Naive thymus-derived CD8-positive, alpha-beta T cell (primary cell): Measurements from ENCODE around the gene PRL. TPM values are rescaled to one million over a fixed set of nuclear protein-coding genes. Genes with fewer than 3 reads are reported as not detected.

Experiments used
- ATAC-seq, 2 donors: fragments of 150-1000 bp; cut with Tn5 transposase in 1 of 2; sonication (Bioruptor Pico), chemical (Tn5 transposase) in 1 of 2; 1 replicate in 1 of 2; 2 replicates in 1 of 2; pipeline ENCODE4 v1.10.0; 2021; ENCODE audit warnings: mild to moderate bottlenecking in 2 of 2, moderate library complexity in 2 of 2
- POLR2A ChIA-PET: fragments of 350-600 bp; sonication (Branson Sonifier 250); formaldehyde crosslinking; loops from one replicate; lab custom pipeline; 2021; ENCODE audit warnings: antibody characterized with exemption; lab: Charles Lee
- DNase-seq, 10 donors: peaks; one replicate each; pipeline versions ENCODE4 v3.0.0 to v3.0.0-alpha.2; 2020 to 2022
- H3K27ac Mint-ChIP-seq, 10 donors: one replicate each; pipeline ENCODE4 v1.8.0; 2020 to 2022; ENCODE audit warnings: mild to moderate bottlenecking in 10 of 10, mixed read lengths in 10 of 10, moderate library complexity in 4 of 10, inconsistent platforms in 1 of 10
- H3K27me3 Mint-ChIP-seq, 5 donors: one replicate each; pipeline ENCODE4 v1.8.0; 2021 to 2022; ENCODE audit warnings: mixed read lengths in 5 of 5
- H3K36me3 Mint-ChIP-seq, 3 donors: one replicate each; pipeline ENCODE4 v1.8.0; 2020 to 2022; ENCODE audit warnings: mixed read lengths in 3 of 3, mild to moderate bottlenecking in 2 of 3, inconsistent platforms in 1 of 3
- H3K4me1 Mint-ChIP-seq, 4 donors: one replicate each; pipeline ENCODE4 v1.8.0; 2021 to 2022; ENCODE audit warnings: mixed read lengths in 4 of 4
- H3K4me3 Mint-ChIP-seq, 10 donors: one replicate each; pipeline ENCODE4 v1.8.0; 2020 to 2022; ENCODE audit warnings: mild to moderate bottlenecking in 10 of 10, mixed read lengths in 10 of 10, moderate library complexity in 6 of 10, inconsistent platforms in 1 of 10
- H3K9me3 Mint-ChIP-seq, 9 donors: one replicate each; pipeline ENCODE4 v1.8.0; 2020 to 2022; ENCODE audit warnings: mixed read lengths in 9 of 9, mild to moderate bottlenecking in 3 of 9, inconsistent platforms in 1 of 9, moderate library complexity in 1 of 9
- polyA plus RNA-seq, 3 donors: library from polyadenylated mRNA; unstranded; fragments of 300-500 nt; fragmentation: Illumina TruSeq; gene quantifications; one replicate each; pipeline ENCODE4 v1.2.3, GENCODE V29; 2021
- total RNA-seq, 8 experiments: library from RNA in 2 of 8; stranded (reverse) in 2 of 8; gene quantifications; one replicate each; pipeline ENCODE4 v1.2.3 and lab custom pipeline; 2021 to 2026

PRL gene
- total and polyA plus RNA-seq, 5 experiments from 2014 or later, result 0.30 to 2.6 (median 2.0) TPM

DNA sequence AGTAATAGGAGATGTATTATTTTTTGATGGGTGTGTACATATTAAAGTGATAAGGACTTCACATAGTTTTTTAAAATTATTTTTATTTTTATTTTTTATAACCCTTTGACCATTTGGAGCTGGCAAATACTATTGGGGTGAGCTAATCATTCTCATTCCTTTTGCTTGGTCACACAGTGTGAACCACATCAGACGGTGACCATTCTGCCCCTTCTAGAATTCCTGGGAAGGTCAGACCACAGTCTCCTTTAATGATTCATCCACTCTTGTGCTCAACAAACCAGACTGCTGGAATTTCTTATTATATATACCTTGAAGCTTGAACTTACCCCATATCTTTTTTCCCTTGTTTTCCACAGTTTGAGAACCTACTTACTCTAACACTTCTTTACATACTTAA is 23.9 kb upstream of the PRL start:
- H3K4me1 Mint-ChIP-seq, result no peaks in the 10 kb centered on the region
- DNase-seq, result no peak
- POLR2A ChIA-PET, result no interaction called here
- no peaks in the 10 kb centered on the region for H3K27me3 Mint-ChIP-seq
- no peak overlapping the region for H3K27ac Mint-ChIP-seq
- ATAC-seq, result no peak
- peaks cover 0 to 2% (median 0%) of the 10 kb centered on the region in 9 donors for H3K9me3 Mint-ChIP-seq
- H3K4me3 Mint-ChIP-seq, result no peak overlapping the region
- H3K36me3 Mint-ChIP-seq, result no peaks in the 10 kb centered on the region

DNA sequence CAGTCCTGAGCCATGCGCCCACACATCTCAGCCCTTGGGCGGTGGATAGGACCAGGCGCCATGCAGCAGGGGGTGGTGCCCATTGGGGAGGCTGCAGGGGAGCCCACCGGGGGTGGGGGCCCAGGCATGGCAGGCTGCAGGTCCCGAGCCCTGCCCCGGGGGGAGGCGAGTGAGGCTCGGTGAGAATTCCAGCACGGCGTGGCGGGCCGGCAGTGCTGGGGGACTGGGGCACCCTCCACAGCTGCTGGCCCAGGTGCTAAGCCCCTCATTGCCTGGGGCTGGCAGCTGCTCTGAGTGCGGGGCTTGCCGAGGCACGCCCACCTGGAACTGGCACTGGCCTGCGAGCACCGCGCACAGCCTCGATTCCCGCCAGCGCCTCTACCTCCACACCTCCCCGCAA is 21.6 kb upstream of the PRL start:
- DNase-seq (no peak), ATAC-seq (no peak)
- H3K4me3 Mint-ChIP-seq, result no peak overlapping the region
- H3K27ac Mint-ChIP-seq, result no peak overlapping the region
- H3K9me3 Mint-ChIP-seq, result peaks cover 0 to 18% (median 9%) of the 10 kb centered on the region in 9 donors
- no peaks in the 10 kb centered on the region for H3K27me3 Mint-ChIP-seq
- POLR2A ChIA-PET, result no interaction called here
- peaks cover 0 to 5% (median 5%) of the 10 kb centered on the region in 3 donors for H3K36me3 Mint-ChIP-seq
- peaks cover 0 to 7% (median 0%) of the 10 kb centered on the region in 4 donors for H3K4me1 Mint-ChIP-seq

DNA sequence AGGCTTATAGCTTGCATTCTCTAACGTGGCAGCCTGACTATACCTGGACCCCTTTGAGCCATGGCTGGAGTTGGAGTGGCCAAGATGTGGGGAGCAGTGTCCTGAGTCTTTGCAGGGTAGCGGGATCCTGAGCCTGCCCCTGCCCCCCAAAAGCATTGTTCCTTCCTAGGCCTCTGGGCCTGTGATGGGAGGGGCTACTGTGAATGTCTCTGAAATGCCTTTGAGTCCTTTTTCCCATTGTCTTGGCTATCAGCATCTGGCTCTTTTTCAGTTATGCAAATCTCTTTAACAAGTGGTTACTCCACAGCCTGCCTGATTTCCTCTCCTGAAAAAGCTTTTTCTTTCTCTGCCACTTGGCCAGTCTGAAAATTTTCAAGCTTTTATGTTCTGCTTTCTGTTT is 17.0 kb upstream of the PRL start:
- Mint-ChIP-seq H3K4me1 (peaks cover 0 to 7% (median 0%) of the 10 kb centered on the region in 4 donors), H3K27ac (no peak overlapping the region), H3K36me3 (peaks cover 0 to 28% (median 13%) of the 10 kb centered on the region in 3 donors), H3K4me3 (no peak overlapping the region), H3K27me3 (no peaks in the 10 kb centered on the region), H3K9me3 (peaks cover 0 to 47% (median 20%) of the 10 kb centered on the region in 9 donors)
- DNase-seq (no peak), ATAC-seq (no peak)
- POLR2A ChIA-PET, result no interaction called here

DNA sequence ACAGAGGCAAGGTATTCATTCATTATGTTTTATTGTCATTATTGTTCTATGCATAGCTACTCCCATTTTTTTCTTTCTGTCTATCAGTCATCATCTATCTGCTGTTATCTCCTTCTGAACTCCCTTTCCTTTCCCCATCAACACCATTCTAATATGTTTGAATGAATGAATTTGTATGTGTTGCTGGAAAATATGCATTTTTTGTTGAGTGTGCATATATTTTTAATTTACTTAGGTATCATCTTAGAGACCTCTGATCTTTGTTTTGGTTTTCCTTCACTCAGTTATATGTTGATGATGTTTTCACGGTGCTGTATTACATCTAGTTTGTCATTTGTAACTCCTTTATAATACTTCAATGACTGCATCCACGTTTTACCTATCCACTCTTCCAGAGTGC is 12.1 kb upstream of the PRL start:
- no peak for ATAC-seq
- no peaks in the 10 kb centered on the region for H3K27me3 Mint-ChIP-seq
- peaks cover 0 to 36% (median 18%) of the 10 kb centered on the region in 9 donors for H3K9me3 Mint-ChIP-seq
- DNase-seq, result no peak
- H3K36me3 Mint-ChIP-seq, result peaks cover 0 to 23% (median 7%) of the 10 kb centered on the region in 3 donors
- no peak overlapping the region for H3K4me3 Mint-ChIP-seq
- H3K27ac Mint-ChIP-seq, result no peak overlapping the region
- peaks cover 0 to 4% (median 0%) of the 10 kb centered on the region in 4 donors for H3K4me1 Mint-ChIP-seq
- POLR2A ChIA-PET, result no interaction called here

DNA sequence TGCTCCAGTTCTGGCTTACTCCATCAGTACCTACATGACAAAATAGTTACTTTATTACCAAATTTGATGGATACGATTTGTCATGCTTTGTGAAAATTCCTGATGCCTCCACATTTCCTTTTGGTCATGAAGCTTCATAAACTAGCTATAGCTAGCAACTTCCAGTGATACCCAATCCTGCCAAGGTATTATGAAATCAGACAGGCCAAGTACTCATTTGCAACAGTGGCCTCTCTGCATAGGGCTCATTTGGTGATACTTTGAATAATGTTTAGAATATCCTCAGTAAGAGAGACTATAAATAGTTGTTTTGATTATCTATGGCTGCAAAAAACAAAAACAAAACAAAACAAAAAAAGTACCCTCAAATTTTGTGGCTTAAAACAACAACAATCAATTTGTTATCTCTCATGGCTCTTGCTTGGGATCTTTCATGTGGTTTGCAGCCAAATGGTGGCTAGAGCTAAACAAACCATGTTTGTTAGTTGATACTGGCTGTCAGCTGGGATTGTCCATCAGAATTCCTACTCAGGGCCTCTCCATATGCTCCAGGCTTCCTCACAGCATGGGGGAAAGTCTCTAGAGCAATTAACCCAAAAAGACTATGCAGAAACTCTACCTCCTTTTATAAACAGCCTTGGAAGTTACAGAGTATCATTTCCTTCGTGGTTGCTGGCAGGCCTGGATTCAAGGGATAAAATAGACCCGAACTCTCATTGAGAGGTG is 10.1 kb upstream of the PRL start:
- Mint-ChIP-seq H3K4me1 (peaks cover 0 to 6% (median 3%) of the 10 kb centered on the region in 4 donors), H3K9me3 (peaks cover 0 to 20% (median 12%) of the 10 kb centered on the region in 9 donors), H3K27ac (no peak overlapping the region), H3K4me3 (no peak overlapping the region), H3K36me3 (peaks cover 0 to 17% (median 5%) of the 10 kb centered on the region in 3 donors), H3K27me3 (no peaks in the 10 kb centered on the region)
- POLR2A ChIA-PET, result no interaction called here
- no peak for ATAC-seq
- DNase-seq, result no peak

DNA sequence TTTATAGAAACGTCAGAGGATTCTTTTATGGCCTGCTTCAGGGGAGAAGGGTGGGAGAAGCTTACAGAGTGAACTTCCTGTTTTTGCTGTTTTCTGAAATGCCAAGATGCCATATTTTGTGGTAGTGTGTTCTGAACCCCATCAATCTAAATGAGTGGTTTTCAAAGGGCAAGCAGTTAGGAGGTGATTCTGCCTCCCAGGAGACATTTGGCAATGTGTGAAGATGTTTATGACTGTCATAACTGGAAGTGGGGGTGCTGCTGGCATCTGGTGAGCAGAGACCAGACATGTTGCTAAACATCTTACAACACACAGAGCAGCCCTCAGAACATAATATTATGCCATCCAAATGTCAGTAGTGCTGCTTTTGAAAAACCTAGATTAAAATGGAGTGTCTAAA is 6.0 kb upstream of the PRL start:
- peak in 2 of 10 donors; percentile 4 to 21 for DNase-seq
- H3K27me3 Mint-ChIP-seq, result no peaks in the 10 kb centered on the region
- peak overlapping the region in 4 of 10 donors; percentile 2 to 44 (median 10) for H3K27ac Mint-ChIP-seq
- no peaks in the 10 kb centered on the region for H3K36me3 Mint-ChIP-seq
- H3K4me3 Mint-ChIP-seq, result peak overlapping the region in 1 of 10 donors; percentile 3
- peaks cover 0 to 6% (median 3%) of the 10 kb centered on the region in 4 donors for H3K4me1 Mint-ChIP-seq
- peaks cover 0 to 3% (median 0%) of the 10 kb centered on the region in 9 donors for H3K9me3 Mint-ChIP-seq
- no peak for ATAC-seq
- POLR2A ChIA-PET, result no interaction called here

DNA sequence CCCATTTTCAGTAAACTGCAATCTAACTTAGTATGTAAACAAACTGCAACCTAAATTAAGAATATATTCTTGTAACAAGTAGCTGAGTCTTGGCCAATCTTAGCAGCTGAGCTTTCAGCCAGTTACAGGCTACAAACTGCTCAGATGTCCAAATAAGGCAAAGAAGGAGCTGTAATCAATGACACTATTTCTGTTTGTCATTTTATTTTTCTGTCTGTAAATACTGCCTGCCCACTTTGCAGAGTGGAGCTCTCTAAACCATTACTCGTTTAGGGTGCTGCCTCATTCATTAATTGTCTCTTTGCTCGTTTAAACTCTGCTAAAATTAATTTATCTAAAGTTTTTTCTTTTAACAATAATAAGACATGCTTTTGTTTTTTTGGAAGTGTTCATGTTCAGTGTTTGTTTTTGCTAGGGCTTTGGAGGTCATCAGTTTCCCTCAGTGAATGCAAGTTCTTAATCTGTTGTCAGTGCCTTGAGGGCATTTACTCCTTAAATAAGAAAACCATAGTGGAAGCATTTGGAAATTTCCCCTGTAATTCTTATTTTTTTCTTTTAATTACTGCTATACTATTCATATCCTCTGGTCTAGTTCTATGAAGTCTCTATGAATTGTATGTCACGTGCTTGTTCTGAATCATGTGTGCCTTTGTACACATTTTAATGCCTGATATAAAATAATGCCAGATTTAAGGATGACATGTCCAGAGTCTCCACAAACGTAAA is 3.6 kb upstream of the PRL start:
- Mint-ChIP-seq H3K9me3 (peaks cover 0 to 2% (median 0%) of the 10 kb centered on the region in 9 donors), H3K4me3 (no peak overlapping the region), H3K27ac (no peak overlapping the region), H3K4me1 (peaks cover 0 to 6% (median 3%) of the 10 kb centered on the region in 4 donors), H3K27me3 (no peaks in the 10 kb centered on the region), H3K36me3 (no peaks in the 10 kb centered on the region)
- ATAC-seq (no peak), DNase-seq (no peak)
- POLR2A ChIA-PET, result no interaction called here

DNA sequence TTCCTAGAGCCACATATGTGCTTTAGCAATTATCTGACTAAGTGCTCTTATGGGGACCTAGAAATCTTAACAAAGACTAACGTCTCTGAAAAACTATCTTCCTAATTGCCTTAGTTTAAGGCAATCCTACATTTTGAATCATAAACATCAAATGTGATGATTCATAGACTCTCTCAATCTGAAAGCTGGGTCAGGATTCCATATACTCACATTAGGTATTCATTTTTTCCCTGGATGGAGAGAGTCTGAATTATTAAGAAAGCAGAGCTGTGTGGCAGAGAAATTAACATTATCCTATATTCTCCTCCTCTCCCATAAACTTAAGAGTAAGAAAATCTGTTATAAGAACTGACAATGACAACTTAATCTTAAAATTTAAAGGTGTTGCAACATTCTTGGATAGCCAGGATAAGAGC is 1.6 kb upstream of the PRL start:
- Mint-ChIP-seq H3K4me1 (peaks cover 0 to 6% (median 3%) of the 10 kb centered on the region in 4 donors), H3K4me3 (no peak overlapping the region), H3K27me3 (no peaks in the 10 kb centered on the region), H3K36me3 (no peaks in the 10 kb centered on the region), H3K27ac (no peak overlapping the region), H3K9me3 (peaks cover 0 to 2% (median 0%) of the 10 kb centered on the region in 9 donors)
- POLR2A ChIA-PET, result no interaction called here
- ATAC-seq (no peak), DNase-seq (no peak)

DNA sequence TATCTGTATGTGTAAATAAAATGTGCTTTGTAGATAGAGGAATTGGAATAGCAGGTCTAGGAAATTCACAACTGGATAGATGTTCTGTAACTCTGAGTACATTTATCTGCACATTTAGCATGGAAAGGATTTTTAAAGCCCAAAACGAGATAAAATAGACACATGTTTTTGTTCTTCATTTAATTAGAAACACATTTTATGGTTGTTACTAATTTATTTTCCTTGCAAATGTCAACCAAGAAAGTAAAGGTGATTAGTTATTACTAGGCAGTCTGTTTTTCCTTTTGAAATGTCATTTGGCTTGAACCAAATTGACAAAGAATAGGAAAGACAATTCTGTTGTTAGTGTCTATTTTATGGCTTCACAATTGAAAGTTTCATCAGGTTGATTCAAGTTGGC is 769 bp downstream of the PRL start:
- no peak for ATAC-seq
- DNase-seq, result no peak
- Mint-ChIP-seq H3K9me3 (peaks cover 0 to 2% (median 0%) of the 10 kb centered on the region in 9 donors), H3K4me1 (no peaks in the 10 kb centered on the region), H3K27me3 (no peaks in the 10 kb centered on the region), H3K27ac (no peak overlapping the region), H3K4me3 (no peak overlapping the region), H3K36me3 (no peaks in the 10 kb centered on the region)
- POLR2A ChIA-PET, result no interaction called here

DNA sequence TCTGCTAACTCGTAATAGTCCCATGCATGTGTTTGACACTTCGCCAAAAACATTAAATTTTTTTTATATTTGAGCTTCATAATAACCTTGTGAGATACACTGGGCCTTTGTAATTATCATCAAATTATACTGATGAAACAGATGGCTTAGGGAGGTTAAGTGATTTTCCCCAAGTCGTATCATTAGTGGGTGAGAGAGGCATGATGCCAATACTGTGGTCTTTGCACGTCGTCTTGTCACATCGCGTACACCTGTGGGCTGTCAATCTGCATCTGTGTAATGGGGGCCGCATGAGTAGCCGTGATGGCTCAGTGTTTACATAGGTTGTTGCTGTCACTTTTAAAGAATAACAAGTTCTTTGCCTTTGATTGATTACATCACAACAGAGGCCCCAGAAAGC is 1.7 kb downstream of the PRL start:
- H3K4me3 Mint-ChIP-seq, result no peak overlapping the region
- peaks cover 0 to 2% (median 0%) of the 10 kb centered on the region in 9 donors for H3K9me3 Mint-ChIP-seq
- no peak for ATAC-seq
- H3K27me3 Mint-ChIP-seq, result no peaks in the 10 kb centered on the region
- POLR2A ChIA-PET, result no interaction called here
- H3K27ac Mint-ChIP-seq, result no peak overlapping the region
- DNase-seq, result no peak
- no peaks in the 10 kb centered on the region for H3K36me3 Mint-ChIP-seq
- no peaks in the 10 kb centered on the region for H3K4me1 Mint-ChIP-seq

DNA sequence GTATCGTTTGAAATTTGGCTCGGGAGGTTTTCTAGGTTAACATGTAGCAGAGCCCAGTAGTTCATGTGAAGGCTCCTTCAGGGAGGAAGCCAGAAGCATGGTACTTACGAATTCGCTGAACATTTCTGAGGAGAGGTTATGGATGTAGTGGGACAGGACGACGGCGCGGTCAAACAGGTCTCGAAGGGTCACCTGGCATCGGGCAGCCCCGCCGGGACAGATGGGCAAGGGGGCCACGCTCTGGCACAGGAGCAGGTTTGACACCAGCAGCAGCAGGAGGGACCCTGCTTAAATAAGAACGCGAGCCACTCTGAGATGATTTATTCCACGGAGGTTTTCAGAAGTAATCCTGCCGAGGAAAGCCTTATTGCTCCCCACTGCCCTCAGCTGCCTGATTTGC is 2.5 kb downstream of the PRL start:
- Mint-ChIP-seq H3K4me1 (no peaks in the 10 kb centered on the region), H3K27me3 (no peaks in the 10 kb centered on the region), H3K9me3 (peaks cover 0 to 2% (median 0%) of the 10 kb centered on the region in 9 donors), H3K27ac (no peak overlapping the region), H3K36me3 (no peaks in the 10 kb centered on the region), H3K4me3 (no peak overlapping the region)
- no peak for ATAC-seq
- POLR2A ChIA-PET, result no interaction called here
- DNase-seq, result no peak

DNA sequence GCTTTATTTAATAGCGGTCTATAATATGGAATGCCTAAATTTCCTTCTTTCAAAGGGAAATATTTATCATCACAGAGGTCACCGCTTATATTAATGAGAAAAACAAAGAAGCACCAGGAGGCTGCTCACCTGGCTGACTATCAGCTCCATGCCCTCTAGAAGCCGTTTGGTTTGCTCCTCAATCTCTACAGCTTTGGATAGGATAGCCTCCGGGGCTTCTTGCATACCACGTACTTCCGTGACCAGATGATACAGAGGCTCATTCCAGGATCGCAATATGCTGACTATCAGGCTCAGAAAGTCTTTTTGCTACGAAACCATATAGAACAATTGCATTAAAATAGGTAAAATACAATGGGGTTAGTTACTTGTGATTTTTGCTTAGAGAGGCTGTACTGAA is 6.8 kb downstream of the PRL start:
- Mint-ChIP-seq H3K4me1 (no peaks in the 10 kb centered on the region), H3K9me3 (peaks cover 0 to under 1% (median 0%) of the 10 kb centered on the region in 9 donors), H3K27me3 (peaks cover 0 to 6% (median under 1%) of the 10 kb centered on the region in 5 donors), H3K27ac (no peak overlapping the region), H3K36me3 (no peaks in the 10 kb centered on the region), H3K4me3 (no peak overlapping the region)
- POLR2A ChIA-PET, result no interaction called here
- ATAC-seq (no peak), DNase-seq (no peak)

DNA sequence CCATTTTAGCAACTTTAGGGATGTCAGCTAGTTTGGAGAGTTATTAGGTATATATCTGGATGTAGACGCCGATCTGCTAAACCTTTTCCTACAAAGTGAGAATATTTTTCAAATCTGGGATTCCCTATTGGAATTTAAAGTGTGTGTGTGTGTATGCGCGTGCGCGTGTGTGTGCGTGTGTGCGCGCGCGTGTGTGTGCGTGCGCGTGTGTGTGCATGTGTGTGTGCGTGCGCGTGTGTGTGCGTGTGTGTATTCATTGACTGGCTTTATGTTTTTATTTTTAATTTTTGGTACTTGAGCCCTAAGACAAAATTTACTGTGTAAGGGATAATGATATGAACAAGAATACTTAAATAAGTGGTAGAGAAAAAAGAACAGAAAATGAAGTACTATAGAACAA is 8.1 kb downstream of the PRL start:
- H3K4me3 Mint-ChIP-seq, result no peak overlapping the region
- H3K27me3 Mint-ChIP-seq, result peaks cover 0 to 8% (median 1%) of the 10 kb centered on the region in 5 donors
- no peak for DNase-seq
- H3K9me3 Mint-ChIP-seq, result peaks cover 0 to 3% (median 0%) of the 10 kb centered on the region in 9 donors
- no peak for ATAC-seq
- H3K4me1 Mint-ChIP-seq, result no peaks in the 10 kb centered on the region
- no peak overlapping the region for H3K27ac Mint-ChIP-seq
- POLR2A ChIA-PET, result no interaction called here
- H3K36me3 Mint-ChIP-seq, result peaks cover 0 to 5% (median 0%) of the 10 kb centered on the region in 3 donors
